ENCODE measurements around the gene PLXND1. TPM values are rescaled to one million over a fixed set of nuclear protein-coding genes. Genes with fewer than 3 reads are reported as not detected.
"Not testable (repeated sequence)": the region's sequence is repeated elsewhere in the genome, so short reads cannot be mapped to it uniquely, and the experiment has no call there.

PLXND1 gene
- total RNA-seq, 4 donors from 2014 or later = 45.0 to 77.9 (median 61.5) TPM

- Histone ChIP-seq H3K27ac (no peak overlapping the region), H3K9me3 (no peaks in the 10 kb centered on the region), H3K36me3 (no peaks in the 10 kb centered on the region), H3K4me3 (no peak overlapping the region), H3K27me3 (no peaks in the 10 kb centered on the region), H3K4me1 (no peaks in the 10 kb centered on the region)
- no CpG with 5 or more reads among the region's 24 CpGs for WGBS, 2 donors (ENCODE audit: low coverage in 1 of 2)
- no peak for ATAC-seq
- TF ChIP-seq POLR2AphosphoS5 (IDR thresholded peaks at IDR 0.05) (no peak), CTCF (IDR thresholded peaks at IDR 0.05) (no peak), EP300 (IDR thresholded peaks at IDR 0.05) (no peak), POLR2A (IDR thresholded peaks at IDR 0.05) (no peak)
Measured at GRCh38 chr3:129547241-129547640, 59.2 kb downstream of the PLXND1 start.

GRCh38 chr3:129545951-129546350, 60.5 kb downstream of the PLXND1 start:
- H3K27ac ChIP-seq, ATAC-seq, H3K9me3 ChIP-seq, H3K4me3 ChIP-seq, H3K4me1 ChIP-seq, H3K27me3 ChIP-seq, H3K36me3 ChIP-seq: not testable (repeated sequence)
- WGBS, 2 donors (ENCODE audit: low coverage in 1 of 2) = 66 to 94% methylated on average over 2 to 3 of the region's 3 CpGs

GRCh38 chr3:129543999-129544398, 62.5 kb downstream of the PLXND1 start:
- Histone ChIP-seq H3K27me3 (no peaks in the 10 kb centered on the region), H3K4me3 (no peak overlapping the region), H3K36me3 (no peaks in the 10 kb centered on the region), H3K9me3 (no peaks in the 10 kb centered on the region), H3K27ac (no peak overlapping the region), H3K4me1 (no peaks in the 10 kb centered on the region)
- no peak for TF ChIP-seq CTCF (IDR thresholded peaks at IDR 0.05)
- no peak for TF ChIP-seq EP300 (IDR thresholded peaks at IDR 0.05)
- TF ChIP-seq POLR2A (IDR thresholded peaks at IDR 0.05) = no peak
- no peak for TF ChIP-seq POLR2AphosphoS5 (IDR thresholded peaks at IDR 0.05)
- no peak for ATAC-seq
- WGBS, 2 donors (ENCODE audit: low coverage in 1 of 2) = 90% methylated on average over 2 to 6 of the region's 9 CpGs

- Histone ChIP-seq H3K36me3 (no peaks in the 10 kb centered on the region), H3K4me3 (no peak within 1 kb of the TSS), H3K27ac (no peak within 1 kb of the TSS), H3K27me3 (no peaks in the 10 kb centered on the region), H3K4me1 (no peaks in the 10 kb centered on the region), H3K9me3 (no peaks in the 10 kb centered on the region)
- ATAC-seq = no peak
- TF ChIP-seq POLR2A (IDR thresholded peaks at IDR 0.05) = no peak
- no peak for TF ChIP-seq CTCF (IDR thresholded peaks at IDR 0.05)
- TF ChIP-seq EP300 (IDR thresholded peaks at IDR 0.05) = no peak
- no peak for TF ChIP-seq POLR2AphosphoS5 (IDR thresholded peaks at IDR 0.05)
- 89 to 100% methylated on average over 1 to 5 of the region's 16 CpGs for WGBS, 2 donors (ENCODE audit: low coverage in 1 of 2)
Measured at GRCh38 chr3:129543156-129543790, 63.2 kb downstream of the PLXND1 start, which contains the start of gene H1-8. Gene H1-8 (plus strand): TSS chr3:129543175. CDS start chr3:129543219, 44 bp downstream.

- no peak overlapping the region for H3K27ac ChIP-seq
- no peak for ATAC-seq
- H3K27me3 ChIP-seq = no peaks in the 10 kb centered on the region
- no peaks in the 10 kb centered on the region for H3K4me1 ChIP-seq
- WGBS, 2 donors (ENCODE audit: low coverage in 1 of 2) = no CpG with 5 or more reads among the region's 5 CpGs
- no peak for TF ChIP-seq POLR2A (IDR thresholded peaks at IDR 0.05)
- TF ChIP-seq CTCF (IDR thresholded peaks at IDR 0.05) = no peak
- TF ChIP-seq EP300 (IDR thresholded peaks at IDR 0.05) = no peak
- TF ChIP-seq POLR2AphosphoS5 (IDR thresholded peaks at IDR 0.05) = no peak
- H3K9me3 ChIP-seq = no peaks in the 10 kb centered on the region
- no peak overlapping the region for H3K4me3 ChIP-seq
- no peaks in the 10 kb centered on the region for H3K36me3 ChIP-seq
Measured at GRCh38 chr3:129542747-129543146, 63.7 kb downstream of the PLXND1 start.
